GM12878 (cell line): ENCODE results near the gene BFSP2. TPM values are rescaled to one million over a fixed set of nuclear protein-coding genes. Genes with fewer than 3 reads are reported as not detected.

Experiments
- ATAC-seq: fragments of 200-7000 bp; cut with Tn5 transposase; 3 replicates; pipeline ENCODE4 v1.9.1; 2020; ENCODE audit warnings: mild to moderate bottlenecking, moderate library complexity
- BruUV-seq: library from RNA; stranded (reverse); fragments of 400-500 nt; replicated peaks from 2 replicates; lab custom pipeline; 2021; lab: Mats Ljungman, UMichigan
- CTCF ChIA-PET: fragments of 300-600 bp; sonication (Branson Sonifier 250); formaldehyde crosslinking; extraction: SDS; loops from one replicate; lab custom pipeline; 2021; ENCODE audit warnings: inconsistent platforms; lab: Yijun Ruan, JAX
- POLR2A ChIA-PET: fragments of 350-600 bp; formaldehyde crosslinking; extraction: SDS; loops from one replicate; lab custom pipeline; 2021; ENCODE audit warnings: inconsistent platforms; lab: Charles Lee
- RAD21 ChIA-PET: fragments of 300-600 bp; sonication (Branson Sonifier 250); formaldehyde crosslinking; loops from one replicate; lab custom pipeline; 2023; ENCODE audit warnings: antibody characterized with exemption; ENCODE audit not compliant: unreplicated experiment; lab: Charles Lee
- SMC1A ChIA-PET: fragments of 300-600 bp; sonication (Branson Sonifier 250); formaldehyde crosslinking; loops from one replicate; lab custom pipeline; 2023; ENCODE audit not compliant: unreplicated experiment, uncharacterized antibody; lab: Charles Lee
- DNase-seq: peaks from one replicate; pipeline ENCODE4 v3.0.0-alpha.2; 2011; ENCODE audit warnings: low read depth, low spot score
- FAIRE-seq: peaks from 3 replicates; lab custom pipeline; 2011; peaks lifted over from hg19 to GRCh38; lab: Jason Lieb, UNC
- H2AFZ ChIP-seq: 2 replicates; pipeline ENCODE4 v1.6.0; 2011; ENCODE audit warnings: low read depth, low read length, control low read depth; ENCODE audit not compliant: control insufficient read depth
- H3K27ac ChIP-seq: 2 replicates; pipeline ENCODE4 v1.5.1; 2011; ENCODE audit warnings: control low read depth; ENCODE audit not compliant: control insufficient read depth, insufficient read depth
- H3K27me3 ChIP-seq, 2 experiments: replicated peaks in 1 of 2; 2 replicates each; pipeline versions ENCODE4 v1.6.0 to v1.6.1; 2011; ENCODE audit warnings: low read length in 1 of 2; ENCODE audit not compliant: control insufficient read depth in 2 of 2, insufficient read depth in 2 of 2
- H3K36me3 ChIP-seq, 2 experiments: 2 replicates each; pipeline ENCODE4 v1.5.1; 2011; ENCODE audit warnings: low read length in 1 of 2; ENCODE audit not compliant: control insufficient read depth in 2 of 2, insufficient read depth in 2 of 2
- H3K4me1 ChIP-seq: 2 replicates; pipeline ENCODE4 v1.6.1; 2011; ENCODE audit warnings: mild to moderate bottlenecking, low read length, moderate library complexity, mixed read lengths; ENCODE audit not compliant: control insufficient read depth, insufficient read depth
- H3K4me2 ChIP-seq: 2 replicates; pipeline ENCODE4 v1.6.0; 2011; ENCODE audit warnings: control low read depth; ENCODE audit not compliant: control insufficient read depth, insufficient read depth
- H3K4me3 ChIP-seq: fragments of 200-600 bp; sonication (generic); 2 replicates; pipeline ENCODE4 v1.5.1; 2016
- H3K79me2 ChIP-seq: 2 replicates; pipeline ENCODE4 v1.6.0; 2011; ENCODE audit warnings: low read length; ENCODE audit not compliant: control insufficient read depth, insufficient read depth
- H3K9ac ChIP-seq: 2 replicates; pipeline ENCODE4 v1.8.0; 2011; ENCODE audit warnings: low read length, control low read depth, mixed read lengths; ENCODE audit not compliant: control insufficient read depth, insufficient read depth
- H3K9me3 ChIP-seq: replicated peaks from 3 replicates; pipeline ENCODE4 v1.5.1; 2011; ENCODE audit warnings: mild to moderate bottlenecking, low read length; ENCODE audit not compliant: control insufficient read depth, insufficient read depth
- H4K20me1 ChIP-seq: 2 replicates; pipeline ENCODE4 v1.6.0; 2011; ENCODE audit not compliant: control insufficient read depth, insufficient read depth
- BACH1 ChIP-seq: fragments of 450-650 bp; IDR thresholded peaks from 2 replicates; pipeline ENCODE4 v1.6.1; 2017; ENCODE audit warnings: mild to moderate bottlenecking, borderline replicate concordance
- BRCA1 ChIP-seq: IDR thresholded peaks from 2 replicates; pipeline ENCODE4 v1.6.1; 2011; ENCODE audit warnings: low read depth, low read length, improper control_type of control experiment
- EGR1 ChIP-seq, 2 experiments: IDR thresholded peaks; 1 replicate in 1 of 2; 2 replicates in 1 of 2; pipeline ENCODE4 v1.6.1; 2011 to 2012; ENCODE audit warnings: low read depth in 2 of 2, low read length in 2 of 2, borderline replicate concordance in 1 of 2, mild to moderate bottlenecking in 1 of 2, moderate library complexity in 1 of 2
- EP300 ChIP-seq, 2 experiments: fragments of 150-350 bp in 1 of 2; IDR thresholded peaks; 2 replicates each; pipeline ENCODE4 v1.6.1; 2011 to 2012; ENCODE audit warnings: low read depth in 2 of 2, low read length in 2 of 2, borderline replicate concordance in 1 of 2, improper control_type of control experiment in 1 of 2, inconsistent platforms in 1 of 2; ENCODE audit not compliant: control insufficient read depth in 1 of 2
- EZH2 ChIP-seq: IDR thresholded peaks from 2 replicates; pipeline ENCODE4 v1.6.1; 2012; ENCODE audit warnings: low read depth, mild to moderate bottlenecking, control low read depth, inconsistent platforms, low read length, borderline replicate concordance; ENCODE audit not compliant: control insufficient read depth
- MYB ChIP-seq: fragments of 150-350 bp; IDR thresholded peaks from 2 replicates; pipeline ENCODE4 v1.6.1; 2014; ENCODE audit warnings: mild to moderate bottlenecking, low read depth, low read length, borderline replicate concordance
- MYC ChIP-seq: IDR thresholded peaks from 2 replicates; pipeline ENCODE4 v1.6.1; 2011; ENCODE audit warnings: mild to moderate bottlenecking, low read length, moderate library complexity, inconsistent platforms; ENCODE audit not compliant: insufficient read depth, insufficient replicate concordance, insufficient read length, severe bottlenecking
- NFYB ChIP-seq: IDR thresholded peaks from 2 replicates; pipeline ENCODE4 v1.6.1; 2011; ENCODE audit warnings: low read depth, mild to moderate bottlenecking, low read length, improper control_type of control experiment, moderate library complexity; ENCODE audit not compliant: insufficient read depth
- RB1 ChIP-seq: fragments of 450-650 bp; formaldehyde crosslinking; IDR thresholded peaks from 2 replicates; pipeline ENCODE4 v1.6.1; 2017; ENCODE audit warnings: mild to moderate bottlenecking, borderline replicate concordance
- RCOR1 ChIP-seq: conservative IDR thresholded peaks from 2 replicates; pipeline ENCODE4 v1.6.1; 2012; ENCODE audit warnings: low read depth, low read length, improper control_type of control experiment
- SMARCA5 ChIP-seq: fragments of 450-650 bp; IDR thresholded peaks from 2 replicates; pipeline ENCODE4 v1.6.1; 2017; ENCODE audit warnings: mild to moderate bottlenecking
- TAF1 ChIP-seq: IDR thresholded peaks from 2 replicates; pipeline ENCODE4 v1.6.1; 2011; ENCODE audit warnings: mild to moderate bottlenecking, low read depth, low read length, borderline replicate concordance
- ZNF274 ChIP-seq: IDR thresholded peaks from one replicate; pipeline ENCODE4 v1.8.0; 2011; ENCODE audit not compliant: insufficient read length, insufficient read depth
- WGBS: methylation state at CpG from one replicate; pipeline ENCODE4 v1.1.6; 2016; ENCODE audit warnings: low lambda C conversion rate; ENCODE audit not compliant: insufficient replicate concordance, insufficient coverage; ENCODE audit errors: missing lambda C conversion rate; 5-methylcytosine and 5-hydroxymethylcytosine counted together
- in situ Hi-C: fragments of 300-500 bp; cut with MboI; formaldehyde crosslinking; loops from 9 replicates; pipeline ENCODE4 v1.14.3; 2018; ENCODE audit warnings: mixed read lengths
- intact Hi-C: fragments of 100-400 bp; cut with micrococcal nuclease; formaldehyde crosslinking; loops from one replicate; pipeline ENCODE4 v1.14.2; 2022; ENCODE audit not compliant: unreplicated experiment
- polyA plus RNA-seq, 11 experiments: library from polyadenylated mRNA; depleted of rRNA in 4 of 11; unstranded in 6 of 11; stranded (reverse) in 5 of 11; fragments of >200 nt; fragmentation: Nextera tagmentation in 4 of 11; fragmentation: Illumina TruSeq in 1 of 11; extraction: Ambion mirVana in 4 of 11; extraction: Trizol in 1 of 11; gene quantifications; 1 replicate in 1 of 11; 2 replicates in 10 of 11; pipeline versions ENCODE4 v1.2.1 to v1.2.3, GENCODE V29; 2011 to 2016; ENCODE audit warnings: inconsistent platforms in 2 of 11, missing spikeins in 2 of 11, low read depth in 1 of 11
- total RNA-seq, 4 experiments: library from RNA; depleted of rRNA in 3 of 4; stranded (reverse); fragments of >200 nt in 3 of 4; fragmentation: Illumina TruSeq in 1 of 4; extraction: Trizol in 1 of 4; gene quantifications; 2 replicates each; pipeline versions ENCODE4 v1.2.1 to v1.2.3, GENCODE V29; 2013 to 2021
- TF ChIP-seq, protein P1 (sequence below): fragments of 450-650 bp; formaldehyde crosslinking; IDR thresholded peaks from 2 replicates; pipeline ENCODE4 v1.5.0; 2022; ENCODE audit warnings: mild to moderate bottlenecking, missing genetic modification characterization
- TF ChIP-seq, protein P2 (sequence below): fragments of 450-650 bp; IDR thresholded peaks from 2 replicates; pipeline ENCODE4 v1.6.1; 2018; ENCODE audit warnings: mild to moderate bottlenecking, low read depth, moderate library complexity; ENCODE audit not compliant: partially characterized antibody

The BFSP2 gene
- total and polyA plus RNA-seq, 10 of the 15 experiments (the other 5 are each of a cell fraction or from before 2014, with no cell fraction given), result 1.5 to 20.4 (median 7.3) TPM

DNA sequence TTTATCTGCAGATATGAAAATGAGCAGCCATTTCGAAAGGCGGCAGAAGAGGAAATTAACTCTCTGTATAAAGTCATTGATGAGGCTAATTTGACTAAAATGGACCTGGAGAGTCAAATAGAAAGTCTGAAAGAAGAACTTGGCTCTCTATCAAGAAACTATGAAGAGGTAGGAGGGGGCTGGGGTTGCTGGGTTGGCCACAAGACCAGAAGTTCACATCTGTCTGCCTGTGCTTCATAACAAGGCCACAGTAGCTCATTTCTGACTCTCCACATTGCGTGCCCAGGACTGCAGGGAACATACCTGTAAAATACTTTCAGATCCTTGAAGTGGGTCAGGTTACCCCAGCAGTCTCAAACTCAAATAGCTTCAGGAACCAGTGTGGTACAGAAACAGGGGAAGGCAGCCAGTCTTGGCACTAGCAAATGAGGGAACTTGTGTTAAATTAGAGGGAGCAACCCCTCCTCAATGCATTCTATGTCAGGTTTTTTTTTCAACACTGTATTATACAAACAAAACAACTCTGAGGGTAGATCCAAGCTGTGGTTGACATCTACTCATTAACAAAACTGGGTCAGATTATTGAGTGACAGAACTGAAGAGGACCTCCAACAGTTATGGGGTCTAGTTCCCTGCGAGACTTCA is 48.7 kb downstream of the BFSP2 start:
- H3K9ac ChIP-seq, result peak overlapping the region; percentile 63
- H3K36me3 ChIP-seq, result no peaks in the 10 kb centered on the region
- CTCF ChIA-PET, result interaction anchor here (0.7 to 12.3 kb wide), 11 partner anchors 9 to 130 kb away, joined by 3 to 114 read pairs (median 8); no protein-coding TSS in a partner anchor
- peak overlapping the region; percentile 39; the same call in 1 of the 2 replicates for H3K4me3 ChIP-seq
- in situ Hi-C loops, result loop anchor here (5.0 kb wide), 1 partner anchor 124 kb away; the partner anchor contains the start of gene CDV3
- intact Hi-C loops, result loop anchor here (1.0 to 5.0 kb wide), 6 partner anchors 16 to 359 kb away; partner anchors contain the start of genes CDV3, SRPRB and TOPBP1
- H3K79me2 ChIP-seq, result no peaks in the 10 kb centered on the region
- peak overlapping the region; percentile 97 for H3K4me2 ChIP-seq
- ATAC-seq (peak; percentile 97), DNase-seq (peak; percentile 97), FAIRE-seq (peak; percentile 88)
- SMC1A ChIA-PET, result interaction anchor here (0.6 to 20.4 kb wide), 15 partner anchors 9 to 205 kb away, joined by 3 to 380 read pairs (median 9); partner anchors contain the start of gene CDV3
- no peaks in the 10 kb centered on the region for H4K20me1 ChIP-seq
- H3K27me3 ChIP-seq, result no peaks in the 10 kb centered on the region
- peaks cover 62% of the 10 kb centered on the region for H3K4me1 ChIP-seq
- H2AFZ ChIP-seq, result peak overlapping the region; percentile 45
- RAD21 ChIA-PET, result interaction anchor here (1.1 to 5.9 kb wide), 17 partner anchors 9 to 214 kb away, joined by 3 to 79 read pairs (median 7); partner anchors contain the start of genes CDV3 and TOPBP1
- H3K9me3 ChIP-seq, result no peaks in the 10 kb centered on the region
- POLR2A ChIA-PET, result interaction anchor here (0.5 to 2.8 kb wide), 14 partner anchors 9 to 213 kb away, joined by 3 to 30 read pairs (median 7); partner anchors contain the start of genes CDV3 and TOPBP1
- WGBS, result 12% methylated on average over 4 of the region's 4 CpGs
- no TSS peak for BruUV-seq
- H3K27ac ChIP-seq, result peak overlapping the region; percentile 98
- TF ChIP-seq MYB, result no peak
- TF ChIP-seq, protein P1, sequence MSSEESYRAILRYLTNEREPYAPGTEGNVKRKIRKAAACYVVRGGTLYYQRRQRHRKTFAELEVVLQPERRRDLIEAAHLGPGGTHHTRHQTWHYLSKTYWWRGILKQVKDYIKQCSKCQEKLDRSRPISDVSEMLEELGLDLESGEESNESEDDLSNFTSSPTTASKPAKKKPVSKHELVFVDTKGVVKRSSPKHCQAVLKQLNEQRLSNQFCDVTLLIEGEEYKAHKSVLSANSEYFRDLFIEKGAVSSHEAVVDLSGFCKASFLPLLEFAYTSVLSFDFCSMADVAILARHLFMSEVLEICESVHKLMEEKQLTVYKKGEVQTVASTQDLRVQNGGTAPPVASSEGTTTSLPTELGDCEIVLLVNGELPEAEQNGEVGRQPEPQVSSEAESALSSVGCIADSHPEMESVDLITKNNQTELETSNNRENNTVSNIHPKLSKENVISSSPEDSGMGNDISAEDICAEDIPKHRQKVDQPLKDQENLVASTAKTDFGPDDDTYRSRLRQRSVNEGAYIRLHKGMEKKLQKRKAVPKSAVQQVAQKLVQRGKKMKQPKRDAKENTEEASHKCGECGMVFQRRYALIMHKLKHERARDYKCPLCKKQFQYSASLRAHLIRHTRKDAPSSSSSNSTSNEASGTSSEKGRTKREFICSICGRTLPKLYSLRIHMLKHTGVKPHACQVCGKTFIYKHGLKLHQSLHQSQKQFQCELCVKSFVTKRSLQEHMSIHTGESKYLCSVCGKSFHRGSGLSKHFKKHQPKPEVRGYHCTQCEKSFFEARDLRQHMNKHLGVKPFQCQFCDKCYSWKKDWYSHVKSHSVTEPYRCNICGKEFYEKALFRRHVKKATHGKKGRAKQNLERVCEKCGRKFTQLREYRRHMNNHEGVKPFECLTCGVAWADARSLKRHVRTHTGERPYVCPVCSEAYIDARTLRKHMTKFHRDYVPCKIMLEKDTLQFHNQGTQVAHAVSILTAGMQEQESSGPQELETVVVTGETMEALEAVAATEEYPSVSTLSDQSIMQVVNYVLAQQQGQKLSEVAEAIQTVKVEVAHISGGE, result no peak
- TF ChIP-seq RB1, result peak; percentile 33; the same call in 1 of the 2 replicates
- TF ChIP-seq MYC, result no peak
- TF ChIP-seq SMARCA5, result 0 out of 2 replicates have a peak, but pooled peaks have one; percentile 46
- 0 out of 3 replicates have a peak, but pooled peaks of 1 of the 2 experiments have one; percentile 8 for TF ChIP-seq EGR1 (IDR thresholded peaks at IDR 0.05; ENCODE audit: borderline replicate concordance in 1 of 2, low read depth in 2 of 2, low read length in 2 of 2)
- TF ChIP-seq BACH1, result peak; percentile 76
- TF ChIP-seq, protein P2, sequence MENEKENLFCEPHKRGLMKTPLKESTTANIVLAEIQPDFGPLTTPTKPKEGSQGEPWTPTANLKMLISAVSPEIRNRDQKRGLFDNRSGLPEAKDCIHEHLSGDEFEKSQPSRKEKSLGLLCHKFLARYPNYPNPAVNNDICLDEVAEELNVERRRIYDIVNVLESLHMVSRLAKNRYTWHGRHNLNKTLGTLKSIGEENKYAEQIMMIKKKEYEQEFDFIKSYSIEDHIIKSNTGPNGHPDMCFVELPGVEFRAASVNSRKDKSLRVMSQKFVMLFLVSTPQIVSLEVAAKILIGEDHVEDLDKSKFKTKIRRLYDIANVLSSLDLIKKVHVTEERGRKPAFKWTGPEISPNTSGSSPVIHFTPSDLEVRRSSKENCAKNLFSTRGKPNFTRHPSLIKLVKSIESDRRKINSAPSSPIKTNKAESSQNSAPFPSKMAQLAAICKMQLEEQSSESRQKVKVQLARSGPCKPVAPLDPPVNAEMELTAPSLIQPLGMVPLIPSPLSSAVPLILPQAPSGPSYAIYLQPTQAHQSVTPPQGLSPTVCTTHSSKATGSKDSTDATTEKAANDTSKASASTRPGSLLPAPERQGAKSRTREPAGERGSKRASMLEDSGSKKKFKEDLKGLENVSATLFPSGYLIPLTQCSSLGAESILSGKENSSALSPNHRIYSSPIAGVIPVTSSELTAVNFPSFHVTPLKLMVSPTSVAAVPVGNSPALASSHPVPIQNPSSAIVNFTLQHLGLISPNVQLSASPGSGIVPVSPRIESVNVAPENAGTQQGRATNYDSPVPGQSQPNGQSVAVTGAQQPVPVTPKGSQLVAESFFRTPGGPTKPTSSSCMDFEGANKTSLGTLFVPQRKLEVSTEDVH, result peak; percentile 27
- TF ChIP-seq NFYB, result no peak
- TF ChIP-seq ZNF274, result no peak
- TF ChIP-seq EZH2, result no peak
- TF ChIP-seq EP300 (IDR thresholded peaks at IDR 0.05; ENCODE audit: borderline replicate concordance in 1 of 2, control insufficient read depth in 1 of 2, low read depth in 2 of 2, low read length in 2 of 2), result peak; percentile 90 to 93
- peak; percentile 95 for TF ChIP-seq RCOR1
- 0 out of 2 replicates have a peak, but pooled peaks have one; percentile 9 for TF ChIP-seq TAF1
- no peak for TF ChIP-seq BRCA1
